NCI-H1417 (cell line): ENCODE results near the gene CCL25.
"Not testable (repeated sequence)": the region's sequence is repeated elsewhere in the genome, so short reads cannot be mapped to it uniquely, and the experiment has no call there.

Experiments
- DNase-seq, 3 experiments: peaks; one replicate each; lab custom pipeline; 2025; lab: John Stamatoyannopoulos, UW

CCL25 gene

GRCh38 chr19:8085598-8086408 is 33.2 kb downstream of the CCL25 start:
- peak in 2 of 3 experiments; percentile 58 to 76 for DNase-seq

- DNase-seq: no peak
These were observed 34.3 kb downstream of the CCL25 start for GRCh38 chr19:8086849-8087248.

- DNase-seq: no peak
These were observed 35.3 kb downstream of the CCL25 start for GRCh38 chr19:8087876-8088275.

- DNase-seq: no peak
These were observed 36.4 kb downstream of the CCL25 start for GRCh38 chr19:8088752-8089663.

- DNase-seq: no peak
These were observed 37.4 kb downstream of the CCL25 start for GRCh38 chr19:8089664-8090601.

- DNase-seq: no peak
These were observed 38.4 kb downstream of the CCL25 start for GRCh38 chr19:8090950-8091349.

- no peak for DNase-seq
These were observed 41.2 kb downstream of the CCL25 start for GRCh38 chr19:8093740-8094139.

- DNase-seq: no peak
These were observed 41.8 kb downstream of the CCL25 start for GRCh38 chr19:8094336-8094735.

- DNase-seq: no peak
These were observed 42.9 kb downstream of the CCL25 start for GRCh38 chr19:8095354-8095886.

- DNase-seq: no peak
These were observed 43.5 kb downstream of the CCL25 start for GRCh38 chr19:8096071-8096470.

- no peak for DNase-seq
These were observed 44.6 kb downstream of the CCL25 start for GRCh38 chr19:8097198-8097597.

GRCh38 chr19:8097681-8098567 is 45.4 kb downstream of the CCL25 start:
- DNase-seq: no peak

GRCh38 chr19:8101311-8101710 is 48.8 kb downstream of the CCL25 start:
- DNase-seq: no peak

- not testable (repeated sequence) for DNase-seq
These were observed 49.4 kb downstream of the CCL25 start for GRCh38 chr19:8101910-8102309.

GRCh38 chr19:8105471-8105870 is 52.9 kb downstream of the CCL25 start:
- no peak for DNase-seq

- no peak for DNase-seq
These were observed 54.8 kb downstream of the CCL25 start for GRCh38 chr19:8107301-8107903.

GRCh38 chr19:8108560-8109445 is 56.2 kb downstream of the CCL25 start:
- no peak for DNase-seq

- DNase-seq: no peak
These were observed 56.9 kb downstream of the CCL25 start for GRCh38 chr19:8109455-8109854.
